Measurements from ENCODE around the gene TMIGD2. TPM values are rescaled to one million over a fixed set of nuclear protein-coding genes. Genes with fewer than 3 reads are reported as not detected.

The TMIGD2 gene
- total RNA-seq, 2 donors from 2014 or later = 1.8 TPM; not detected in 1

DNA sequence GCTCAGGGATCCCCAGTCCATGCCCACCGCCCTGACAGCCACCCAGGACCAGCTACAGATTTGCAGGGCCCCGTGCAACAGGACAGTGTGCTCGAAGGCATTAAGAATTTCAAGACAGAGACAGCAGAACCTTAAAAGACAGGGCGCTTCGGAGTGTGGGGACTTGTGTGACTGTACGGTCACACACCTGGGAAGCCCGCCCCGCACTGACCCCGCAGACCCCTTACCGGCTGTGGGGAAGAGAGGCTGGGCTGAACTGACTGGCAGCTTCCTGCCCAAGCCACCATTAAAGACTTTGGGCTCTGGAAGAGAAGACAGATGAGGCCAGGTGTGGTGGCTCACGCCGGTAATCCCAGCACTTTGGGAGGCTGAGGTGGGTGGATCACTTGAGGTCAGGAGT, 22.0 kb upstream of the TMIGD2 start:
- no peak for DNase-seq (ENCODE audit: low spot score)
- no peak for TF ChIP-seq CTCF (IDR thresholded peaks at IDR 0.05)
- Histone ChIP-seq H3K9me3 (no peaks in the 10 kb centered on the region), H3K4me1 (ENCODE audit: control insufficient read depth in 1 of 2, low read depth in 2 of 2) (peaks cover 10 to 18% of the 10 kb centered on the region in 2 donors), H3K36me3 (no peaks in the 10 kb centered on the region), H3K27me3 (replicated peaks; ENCODE audit: insufficient read depth) (no peaks in the 10 kb centered on the region), H3K4me3 (no peak overlapping the region), H3K27ac (no peak overlapping the region)
- ATAC-seq (ENCODE audit: insufficient number of reproducible peaks, low FRiP score, low read depth) = no peak

DNA sequence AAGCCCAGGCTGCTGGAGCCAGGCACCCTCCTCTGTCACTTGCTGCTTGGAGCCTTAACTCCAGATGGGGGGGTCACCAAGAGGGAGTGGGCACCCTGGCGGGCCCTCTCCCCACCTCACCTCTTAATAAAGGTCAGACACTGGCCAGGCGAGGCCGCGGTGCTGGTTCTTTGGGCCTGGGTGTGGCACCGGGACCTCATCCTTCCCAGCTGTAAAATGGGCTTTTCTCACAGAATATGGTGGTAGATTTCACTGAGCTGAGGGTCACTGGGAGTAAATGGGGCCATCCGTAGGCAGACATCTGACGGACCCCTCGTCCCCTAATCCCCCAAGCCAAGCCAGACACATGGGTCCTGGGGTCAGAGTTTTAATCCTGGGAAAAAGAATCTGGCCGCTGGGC, 21.5 kb upstream of the TMIGD2 start:
- Histone ChIP-seq H3K27me3 (replicated peaks; ENCODE audit: insufficient read depth) (no peaks in the 10 kb centered on the region), H3K4me3 (no peak overlapping the region), H3K36me3 (no peaks in the 10 kb centered on the region), H3K27ac (no peak overlapping the region), H3K4me1 (ENCODE audit: control insufficient read depth in 1 of 2, low read depth in 2 of 2) (peaks cover 9 to 14% of the 10 kb centered on the region in 2 donors), H3K9me3 (no peaks in the 10 kb centered on the region)
- ATAC-seq (ENCODE audit: insufficient number of reproducible peaks, low FRiP score, low read depth) (no peak), DNase-seq (ENCODE audit: low spot score) (no peak)
- no peak for TF ChIP-seq CTCF (IDR thresholded peaks at IDR 0.05)

DNA sequence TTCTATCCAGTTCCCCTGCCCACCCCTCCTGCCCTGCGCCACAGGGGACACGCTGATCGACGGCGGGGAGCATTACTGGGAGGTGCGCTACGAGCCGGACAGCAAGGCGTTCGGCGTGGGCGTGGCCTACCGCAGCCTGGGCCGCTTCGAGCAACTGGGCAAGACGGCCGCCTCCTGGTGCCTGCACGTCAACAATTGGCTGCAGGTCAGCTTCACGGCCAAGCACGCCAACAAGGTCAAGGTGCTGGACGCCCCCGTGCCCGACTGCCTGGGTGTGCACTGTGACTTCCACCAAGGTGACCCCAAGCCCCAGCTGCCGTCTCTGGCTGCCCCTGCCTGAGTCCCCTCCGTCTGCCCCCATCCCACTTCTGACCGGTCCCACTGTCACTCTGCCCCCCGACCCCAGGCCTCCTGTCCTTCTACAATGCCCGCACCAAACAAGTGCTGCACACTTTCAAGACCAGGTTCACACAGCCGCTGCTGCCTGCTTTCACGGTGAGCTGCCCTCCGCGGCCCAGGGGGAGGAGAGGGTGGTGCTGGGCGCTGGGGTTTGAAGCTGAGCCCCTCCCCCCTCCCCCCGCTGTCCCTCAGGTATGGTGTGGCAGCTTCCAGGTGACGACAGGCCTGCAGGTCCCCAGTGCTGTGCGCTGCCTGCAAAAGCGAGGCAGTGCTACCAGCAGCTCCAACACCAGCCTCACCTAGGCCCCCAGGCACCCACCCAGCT, 20.9 kb upstream of the TMIGD2 start:
- no peak for TF ChIP-seq CTCF (IDR thresholded peaks at IDR 0.05)

DNA sequence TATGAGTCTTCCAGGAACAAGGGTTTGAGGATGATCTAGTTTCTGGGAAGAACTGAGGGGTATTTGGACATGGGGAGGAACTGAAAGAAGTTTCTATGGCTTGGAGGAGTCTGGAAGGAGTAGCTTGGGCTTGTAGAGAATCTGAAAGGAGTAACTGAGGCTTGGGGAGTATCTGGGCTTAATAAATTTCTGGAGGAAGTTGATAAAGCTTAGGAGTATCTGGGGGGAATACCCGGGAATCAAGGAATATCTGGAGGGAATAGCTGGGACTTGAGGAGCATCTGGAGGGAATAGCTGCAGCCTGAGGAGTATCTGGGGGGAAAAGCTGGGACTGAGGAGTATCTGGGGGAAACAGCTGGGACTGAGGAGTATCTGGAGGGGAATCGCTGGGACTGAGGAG, 18.2 kb upstream of the TMIGD2 start:
- Histone ChIP-seq H3K36me3 (no peaks in the 10 kb centered on the region), H3K4me3 (no peak overlapping the region), H3K4me1 (ENCODE audit: control insufficient read depth in 1 of 2, low read depth in 2 of 2) (no peaks in the 10 kb centered on the region), H3K9me3 (no peaks in the 10 kb centered on the region), H3K27ac (no peak overlapping the region), H3K27me3 (replicated peaks; ENCODE audit: insufficient read depth) (no peaks in the 10 kb centered on the region)
- TF ChIP-seq CTCF (IDR thresholded peaks at IDR 0.05) = no peak
- no peak for DNase-seq (ENCODE audit: low spot score)
- no peak for ATAC-seq (ENCODE audit: insufficient number of reproducible peaks, low FRiP score, low read depth)

More for the DNA sequence above, 20.9 kb upstream of the TMIGD2 start:
- H3K4me3 ChIP-seq = no peak overlapping the region
- no peaks in the 10 kb centered on the region for H3K27me3 ChIP-seq (replicated peaks; ENCODE audit: insufficient read depth)
- ATAC-seq (ENCODE audit: insufficient number of reproducible peaks, low FRiP score, low read depth) (no peak), DNase-seq (ENCODE audit: low spot score) (no peak)
- H3K27ac ChIP-seq = no peak overlapping the region
- peaks cover 5 to 13% of the 10 kb centered on the region in 2 donors for H3K4me1 ChIP-seq (ENCODE audit: control insufficient read depth in 1 of 2, low read depth in 2 of 2)
- no peaks in the 10 kb centered on the region for H3K9me3 ChIP-seq
- no peaks in the 10 kb centered on the region for H3K36me3 ChIP-seq

GRCh38 chr19:4319067-4319718, 17.0 kb upstream of the TMIGD2 start:
- no peak overlapping the region for H3K27ac ChIP-seq
- no peaks in the 10 kb centered on the region for H3K27me3 ChIP-seq (replicated peaks; ENCODE audit: insufficient read depth)
- DNase-seq (ENCODE audit: low spot score) = no peak
- H3K4me3 ChIP-seq = no peak overlapping the region
- no peak for ATAC-seq (ENCODE audit: insufficient number of reproducible peaks, low FRiP score, low read depth)
- H3K36me3 ChIP-seq = no peaks in the 10 kb centered on the region
- TF ChIP-seq CTCF (IDR thresholded peaks at IDR 0.05) = no peak
- H3K4me1 ChIP-seq (ENCODE audit: control insufficient read depth in 1 of 2, low read depth in 2 of 2) = no peaks in the 10 kb centered on the region
- no peaks in the 10 kb centered on the region for H3K9me3 ChIP-seq

Data from thoracic aorta (tissue), 2 donors.